PC-9 (cell line): ENCODE measurements around the gene RPS6KB1. TPM values are rescaled to one million over a fixed set of nuclear protein-coding genes. Genes with fewer than 3 reads are reported as not detected.

Experiments used
- BruUV-seq: library from RNA; stranded (reverse); fragments of 400-500 nt; replicated peaks from 2 replicates; lab custom pipeline; 2021; lab: Mats Ljungman, UMichigan
- CTCF ChIA-PET: fragments of 300-600 bp; sonication (Branson Sonifier 250); formaldehyde crosslinking; loops from one replicate; lab custom pipeline; 2022; ENCODE audit warnings: antibody characterized with exemption; lab: Charles Lee
- POLR2A ChIA-PET: fragments of 300-600 bp; sonication (Branson Sonifier 250); formaldehyde crosslinking; loops from one replicate; lab custom pipeline; 2022; ENCODE audit warnings: antibody characterized with exemption; ENCODE audit not compliant: unreplicated experiment; lab: Charles Lee
- DNase-seq, 2 experiments: peaks; one replicate each; pipeline versions ENCODE4 v3.0.0 to v3.0.0-alpha.2; 2015 to 2022; ENCODE audit warnings: mixed read lengths in 1 of 2
- H2AFZ ChIP-seq: fragments of 200-600 bp; sonication (generic); 2 replicates; pipeline ENCODE4 v1.8.1; 2017; ENCODE audit warnings: antibody characterized with exemption
- H3F3A ChIP-seq: fragments of 200-600 bp; sonication (generic); 2 replicates; pipeline ENCODE4 v1.8.1; 2017; ENCODE audit warnings: antibody characterized with exemption, mild to moderate bottlenecking, low read depth; ENCODE audit not compliant: insufficient read depth
- H3K27ac ChIP-seq: fragments of 200-600 bp; sonication (generic); 2 replicates; pipeline ENCODE4 v1.6.1; 2016; ENCODE audit warnings: mixed run types
- H3K27me3 ChIP-seq: fragments of 200-600 bp; sonication (generic); 2 replicates; pipeline ENCODE4 v1.6.1; 2016; ENCODE audit warnings: low read depth, mixed run types; ENCODE audit not compliant: insufficient read depth
- H3K36me3 ChIP-seq: fragments of 200-600 bp; sonication (generic); 2 replicates; pipeline ENCODE4 v1.6.1; 2016; ENCODE audit warnings: low read depth, mixed run types
- H3K4me1 ChIP-seq: fragments of 200-600 bp; sonication (generic); replicated peaks from 2 replicates; pipeline ENCODE4 v1.6.1; 2016; ENCODE audit warnings: mixed run types; ENCODE audit not compliant: insufficient read depth
- H3K4me2 ChIP-seq: fragments of 200-600 bp; sonication (generic); 2 replicates; pipeline ENCODE4 v1.6.1; 2017; ENCODE audit warnings: mixed run types
- H3K4me3 ChIP-seq: fragments of 200-600 bp; sonication (generic); 2 replicates; pipeline ENCODE4 v1.6.1; 2016; ENCODE audit warnings: mixed run types
- H3K79me2 ChIP-seq: fragments of 200-600 bp; sonication (generic); 2 replicates; pipeline ENCODE4 v1.6.1; 2017; ENCODE audit warnings: low read depth, mixed run types
- H3K9me2 ChIP-seq: fragments of 200-600 bp; sonication (generic); 2 replicates; pipeline ENCODE4 v1.8.1; 2017; ENCODE audit warnings: mild to moderate bottlenecking; ENCODE audit not compliant: insufficient read depth
- H3K9me3 ChIP-seq: fragments of 200-600 bp; sonication (generic); 2 replicates; pipeline ENCODE4 v1.8.1; 2016; ENCODE audit warnings: low read depth; ENCODE audit not compliant: insufficient read depth
- H4K20me1 ChIP-seq: fragments of 200-600 bp; sonication (generic); 2 replicates; pipeline ENCODE4 v1.8.1; 2017; ENCODE audit not compliant: insufficient read depth
- EZH2 ChIP-seq: fragments of 200-600 bp; sonication (generic); IDR thresholded peaks from 2 replicates; pipeline ENCODE4 v1.8.0; 2017; ENCODE audit warnings: antibody characterized with exemption, low read depth
- intact Hi-C: fragments of 100-400 bp; cut with micrococcal nuclease; formaldehyde crosslinking; loops from one replicate; pipeline ENCODE4 v1.10.0; 2022; ENCODE audit not compliant: unreplicated experiment
- total RNA-seq: library from RNA; stranded (reverse); gene quantifications from 2 replicates; pipeline ENCODE4 v1.2.3, GENCODE V29; 2021
- TF ChIP-seq, protein P1 (sequence below): fragments of 200-600 bp; sonication (generic); conservative IDR thresholded peaks from 2 replicates; pipeline ENCODE4 v1.6.1; 2017; ENCODE audit warnings: mixed run types, antibody characterized with exemption, mild to moderate bottlenecking, moderate library complexity

RPS6KB1 gene
- total RNA-seq, 1 experiment from 2014 or later = 41.8 TPM

DNA sequence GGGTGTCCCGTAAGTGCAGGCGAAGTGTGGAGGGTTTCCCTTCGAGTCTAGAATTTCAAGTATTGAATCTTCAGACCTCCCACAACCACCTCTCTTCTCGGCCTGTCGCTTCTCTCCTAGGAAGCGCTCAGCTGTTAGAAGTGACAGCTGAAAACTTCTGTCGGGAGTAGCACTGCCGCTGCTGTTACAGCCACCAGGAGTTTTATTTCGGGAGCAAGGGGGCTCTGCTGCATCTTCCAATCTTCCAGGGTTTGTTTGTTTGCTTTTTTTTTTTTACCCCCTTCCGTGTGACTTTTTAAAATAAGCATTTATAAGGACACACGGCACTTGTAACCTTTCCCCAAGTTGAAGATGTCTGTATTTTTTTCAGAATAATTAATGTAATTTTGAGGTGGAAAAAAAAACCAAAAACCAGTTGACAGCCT lies 767 bp downstream of the RPS6KB1 start:
- ChIA-PET POLR2A (interaction anchor here (0.6 to 0.7 kb wide), 2 partner anchors 110 to 583 kb away, joined by 3 to 17 read pairs; no protein-coding TSS in a partner anchor), CTCF (interaction anchor here (0.5 kb wide), 1 partner anchor 1208 kb away, joined by 3 read pairs; no protein-coding TSS in a partner anchor)
- Histone ChIP-seq H3K36me3 (no peaks in the 10 kb centered on the region), H3K9me2 (no peaks in the 10 kb centered on the region), H4K20me1 (peaks cover 21% of the 10 kb centered on the region), H3K79me2 (peaks cover 78% of the 10 kb centered on the region), H3F3A (peaks cover 16% of the 10 kb centered on the region), H3K4me1 (peaks cover 24% of the 10 kb centered on the region), H3K4me3 (peak overlapping the region; percentile 75), H3K4me2 (peak overlapping the region; percentile 85), H3K27me3 (no peaks in the 10 kb centered on the region), H3K9me3 (no peaks in the 10 kb centered on the region), H3K27ac (peak overlapping the region; percentile 31; the same call in 1 of the 2 replicates), H2AFZ (peak overlapping the region; percentile 83)
- intact Hi-C loops = loop anchor here (1.0 to 2.0 kb wide), 2 partner anchors 47 to 186 kb away; partner anchors contain the start of genes PTRH2 and VMP1
- TF ChIP-seq EZH2 = no peak
- TF ChIP-seq, protein P1, sequence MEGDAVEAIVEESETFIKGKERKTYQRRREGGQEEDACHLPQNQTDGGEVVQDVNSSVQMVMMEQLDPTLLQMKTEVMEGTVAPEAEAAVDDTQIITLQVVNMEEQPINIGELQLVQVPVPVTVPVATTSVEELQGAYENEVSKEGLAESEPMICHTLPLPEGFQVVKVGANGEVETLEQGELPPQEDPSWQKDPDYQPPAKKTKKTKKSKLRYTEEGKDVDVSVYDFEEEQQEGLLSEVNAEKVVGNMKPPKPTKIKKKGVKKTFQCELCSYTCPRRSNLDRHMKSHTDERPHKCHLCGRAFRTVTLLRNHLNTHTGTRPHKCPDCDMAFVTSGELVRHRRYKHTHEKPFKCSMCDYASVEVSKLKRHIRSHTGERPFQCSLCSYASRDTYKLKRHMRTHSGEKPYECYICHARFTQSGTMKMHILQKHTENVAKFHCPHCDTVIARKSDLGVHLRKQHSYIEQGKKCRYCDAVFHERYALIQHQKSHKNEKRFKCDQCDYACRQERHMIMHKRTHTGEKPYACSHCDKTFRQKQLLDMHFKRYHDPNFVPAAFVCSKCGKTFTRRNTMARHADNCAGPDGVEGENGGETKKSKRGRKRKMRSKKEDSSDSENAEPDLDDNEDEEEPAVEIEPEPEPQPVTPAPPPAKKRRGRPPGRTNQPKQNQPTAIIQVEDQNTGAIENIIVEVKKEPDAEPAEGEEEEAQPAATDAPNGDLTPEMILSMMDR = no peak; the same call in 1 of the 2 replicates
- no TSS peak for BruUV-seq
- no peak for DNase-seq

DNA sequence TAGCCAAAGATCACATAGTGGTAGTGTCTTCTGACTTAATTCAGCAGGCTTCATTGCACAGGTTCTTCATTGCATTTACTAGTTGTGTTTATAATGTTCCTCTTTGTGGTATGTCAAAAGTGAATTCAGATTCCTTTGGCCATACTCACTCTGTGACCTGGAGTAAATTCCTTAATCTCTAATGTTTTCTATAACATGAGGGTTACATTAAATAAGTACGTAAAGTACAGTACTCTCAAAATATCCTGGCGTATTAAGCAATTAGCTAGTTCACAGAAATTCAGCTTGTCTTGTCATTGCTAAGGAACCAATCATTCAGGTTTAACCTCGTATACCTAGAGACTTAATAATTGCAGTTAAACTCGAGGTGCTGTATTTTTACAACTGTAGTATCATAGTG lies 4.2 kb downstream of the RPS6KB1 start:
- peaks cover 17% of the 10 kb centered on the region for H3F3A ChIP-seq
- no peak overlapping the region for H3K4me2 ChIP-seq
- no peaks in the 10 kb centered on the region for H3K27me3 ChIP-seq
- TF ChIP-seq, protein P1 = no peak
- TF ChIP-seq EZH2 = no peak
- H3K9me3 ChIP-seq = no peaks in the 10 kb centered on the region
- CTCF ChIA-PET = no interaction called here
- no peak for DNase-seq
- no TSS peak for BruUV-seq
- H3K36me3 ChIP-seq = no peaks in the 10 kb centered on the region
- intact Hi-C loops = no loop called here
- H3K27ac ChIP-seq = no peak overlapping the region
- no peaks in the 10 kb centered on the region for H3K9me2 ChIP-seq
- no peak overlapping the region for H3K4me3 ChIP-seq
- peaks cover 11% of the 10 kb centered on the region for H3K4me1 ChIP-seq
- peaks cover 40% of the 10 kb centered on the region for H4K20me1 ChIP-seq
- POLR2A ChIA-PET = no interaction called here
- no peak overlapping the region for H2AFZ ChIP-seq
- peaks cover 92% of the 10 kb centered on the region for H3K79me2 ChIP-seq

DNA sequence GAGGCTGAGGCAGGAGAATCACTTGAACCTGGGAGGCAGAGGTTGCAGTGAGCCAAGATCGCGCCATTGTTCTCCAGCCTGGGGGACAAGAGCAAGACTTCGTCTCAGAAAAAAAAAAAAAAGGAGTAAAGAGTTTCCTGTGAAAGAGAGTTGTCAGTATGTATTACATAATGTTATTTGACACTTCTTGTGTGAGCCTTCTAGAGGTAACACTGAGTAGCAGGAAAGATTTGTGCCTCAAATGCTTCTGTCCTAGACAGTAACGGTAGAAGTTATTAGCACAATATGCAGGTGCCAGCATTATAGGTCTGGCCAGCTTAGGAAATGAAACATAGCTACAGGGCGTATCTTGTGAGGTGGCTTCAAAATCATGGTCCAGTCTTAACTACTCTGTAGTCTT lies 6.2 kb downstream of the RPS6KB1 start:
- H3K79me2 ChIP-seq = peaks cover 96% of the 10 kb centered on the region
- H3K9me2 ChIP-seq = no peaks in the 10 kb centered on the region
- H3K36me3 ChIP-seq = no peaks in the 10 kb centered on the region
- H3F3A ChIP-seq = peaks cover 7% of the 10 kb centered on the region
- 0 out of 2 replicates have a peak overlapping the region, but pooled peaks have one; percentile 9 for H3K27ac ChIP-seq
- peaks cover 7% of the 10 kb centered on the region for H3K4me1 ChIP-seq
- ChIA-PET CTCF (no interaction called here), POLR2A (interaction anchor here (0.7 kb wide), 1 partner anchor 1658 kb away, joined by 10 read pairs; no protein-coding TSS in a partner anchor)
- H2AFZ ChIP-seq = no peak overlapping the region
- TF ChIP-seq EZH2 = no peak
- TF ChIP-seq, protein P1 = no peak
- no peak for DNase-seq
- intact Hi-C loops = no loop called here
- H3K4me2 ChIP-seq = no peak overlapping the region
- no peak overlapping the region for H3K4me3 ChIP-seq
- H4K20me1 ChIP-seq = peaks cover 49% of the 10 kb centered on the region
- no peaks in the 10 kb centered on the region for H3K27me3 ChIP-seq
- no TSS peak for BruUV-seq
- no peaks in the 10 kb centered on the region for H3K9me3 ChIP-seq
